IPS-20b (cell line): Measurements from ENCODE around the gene TMEM272.
"Not testable (repeated sequence)": the region's sequence is repeated elsewhere in the genome, so short reads cannot be mapped to it uniquely, and the experiment has no call there.

Experiments
- H3K27ac ChIP-seq: one replicate; pipeline ENCODE4 v1.5.1; 2013; ENCODE audit warnings: low read length
- H3K27me3 ChIP-seq: 2 replicates; pipeline ENCODE4 v1.6.1; 2013; ENCODE audit warnings: mild to moderate bottlenecking, low read length, inconsistent platforms; ENCODE audit not compliant: insufficient read depth
- H3K36me3 ChIP-seq: 2 replicates; pipeline ENCODE4 v1.6.1; 2013; ENCODE audit warnings: low read depth, mild to moderate bottlenecking, inconsistent platforms, low read length, moderate library complexity; ENCODE audit not compliant: insufficient read depth
- H3K4me1 ChIP-seq: 2 replicates; pipeline ENCODE4 v1.6.1; 2013; ENCODE audit warnings: mild to moderate bottlenecking, control low read depth, inconsistent platforms, low read length, moderate library complexity; ENCODE audit not compliant: insufficient read depth
- H3K4me3 ChIP-seq: 2 replicates; pipeline ENCODE4 v1.5.1; 2013; ENCODE audit warnings: mild to moderate bottlenecking, low read length, inconsistent platforms
- H3K9ac ChIP-seq: 2 replicates; pipeline ENCODE4 v1.6.1; 2013; ENCODE audit warnings: low read depth, mild to moderate bottlenecking, inconsistent platforms, low read length, moderate library complexity
- H3K9me3 ChIP-seq: 2 replicates; pipeline ENCODE4 v1.6.1; 2013; ENCODE audit warnings: mild to moderate bottlenecking, low read depth, low read length, inconsistent platforms; ENCODE audit not compliant: insufficient read depth

The TMEM272 gene

DNA sequence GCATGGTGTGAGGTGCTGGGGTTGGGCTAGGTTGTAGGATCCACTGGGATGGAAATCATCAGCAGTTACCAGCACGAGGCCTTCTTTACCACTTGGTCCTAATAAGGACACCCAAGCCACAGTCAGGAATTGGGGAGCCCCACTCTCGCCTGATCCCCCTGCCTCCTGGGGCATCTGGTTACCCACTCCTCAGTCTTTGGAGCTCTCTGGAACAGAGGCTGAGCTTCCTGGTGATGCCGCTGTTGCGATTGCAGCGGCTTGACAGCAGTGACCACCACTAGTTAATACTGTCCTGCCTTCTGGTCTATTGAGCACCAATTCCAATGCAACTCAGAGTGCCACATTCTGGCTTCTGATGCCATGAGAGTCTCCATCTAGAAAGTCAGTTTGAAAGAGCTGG, 13.5 kb downstream of the TMEM272 start:
- Histone ChIP-seq H3K4me3 (no peak overlapping the region), H3K36me3 (no peaks in the 10 kb centered on the region), H3K9ac (no peak overlapping the region), H3K27ac (no peak overlapping the region), H3K27me3 (no peaks in the 10 kb centered on the region), H3K4me1 (no peaks in the 10 kb centered on the region), H3K9me3 (no peaks in the 10 kb centered on the region)

- no peaks in the 10 kb centered on the region for H3K27me3 ChIP-seq
- H3K9me3 ChIP-seq, result no peaks in the 10 kb centered on the region
- no peaks in the 10 kb centered on the region for H3K36me3 ChIP-seq
- no peaks in the 10 kb centered on the region for H3K4me1 ChIP-seq
- no peak overlapping the region for H3K4me3 ChIP-seq
- H3K27ac ChIP-seq, result no peak overlapping the region
- H3K9ac ChIP-seq, result no peak overlapping the region
Measured at GRCh38 chr13:51829568-51829899, 15.4 kb downstream of the TMEM272 start.

DNA sequence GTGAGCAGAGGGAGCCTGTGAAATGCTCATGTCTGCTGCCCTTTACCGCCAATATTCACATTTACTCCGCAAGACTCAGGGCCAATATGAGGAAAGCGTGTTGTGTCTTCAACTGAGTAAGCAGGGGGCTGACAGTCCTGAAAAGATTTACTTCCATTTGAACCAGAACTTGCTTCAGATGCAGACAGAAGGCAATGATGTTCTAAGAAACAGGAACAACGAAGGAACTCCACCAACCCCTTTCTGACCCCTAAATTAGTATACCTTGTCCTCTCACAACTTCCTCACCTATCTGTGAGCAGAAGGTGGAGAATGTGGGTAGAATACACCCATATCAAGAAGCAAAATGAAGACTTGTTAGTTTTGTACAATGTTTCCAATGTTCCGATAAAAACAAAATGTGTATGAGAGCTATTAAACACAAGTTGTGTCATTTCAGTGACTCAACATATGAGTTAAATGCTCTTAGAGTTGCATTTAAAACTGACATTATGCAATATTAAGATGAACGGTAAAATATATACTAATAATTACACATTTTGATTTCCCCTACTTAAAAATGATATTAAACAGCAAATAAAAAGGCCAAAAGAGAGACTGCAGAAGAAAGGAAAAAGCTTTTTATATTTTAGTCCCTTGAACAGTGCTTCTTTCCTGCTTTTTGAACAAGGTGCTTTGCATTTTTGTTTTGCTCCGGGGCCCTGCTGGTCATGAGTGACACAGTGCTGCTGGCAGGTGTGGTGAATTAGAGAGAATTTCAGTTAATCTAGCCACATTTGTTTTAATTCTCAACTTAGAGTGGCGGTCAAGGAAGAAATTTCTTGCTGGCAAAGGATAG, 16.0 kb downstream of the TMEM272 start:
- Histone ChIP-seq H3K4me1 (no peaks in the 10 kb centered on the region), H3K27ac (no peak overlapping the region), H3K36me3 (no peaks in the 10 kb centered on the region), H3K9ac (no peak overlapping the region), H3K4me3 (no peak overlapping the region), H3K27me3 (no peaks in the 10 kb centered on the region), H3K9me3 (no peaks in the 10 kb centered on the region)

DNA sequence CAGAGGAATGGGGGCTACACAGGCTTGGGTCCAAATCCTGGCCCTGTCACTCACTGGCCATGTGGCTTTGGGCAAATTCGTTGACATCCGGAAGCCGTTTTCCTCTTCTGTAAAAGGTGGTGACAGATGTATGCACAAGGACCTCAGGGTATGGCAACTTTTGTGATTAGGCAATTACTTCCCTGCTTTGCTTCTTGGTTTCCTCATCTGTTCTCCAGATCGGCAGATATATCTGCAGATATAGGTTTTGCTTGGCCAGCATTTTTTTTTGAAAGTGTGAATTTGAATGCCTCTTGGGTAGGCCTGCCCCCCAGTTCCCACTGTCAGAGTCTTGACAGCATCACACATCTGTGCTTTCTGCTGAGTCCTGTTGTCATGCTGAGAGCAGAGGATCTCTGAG, 17.7 kb downstream of the TMEM272 start:
- no peak overlapping the region for H3K4me3 ChIP-seq

DNA sequence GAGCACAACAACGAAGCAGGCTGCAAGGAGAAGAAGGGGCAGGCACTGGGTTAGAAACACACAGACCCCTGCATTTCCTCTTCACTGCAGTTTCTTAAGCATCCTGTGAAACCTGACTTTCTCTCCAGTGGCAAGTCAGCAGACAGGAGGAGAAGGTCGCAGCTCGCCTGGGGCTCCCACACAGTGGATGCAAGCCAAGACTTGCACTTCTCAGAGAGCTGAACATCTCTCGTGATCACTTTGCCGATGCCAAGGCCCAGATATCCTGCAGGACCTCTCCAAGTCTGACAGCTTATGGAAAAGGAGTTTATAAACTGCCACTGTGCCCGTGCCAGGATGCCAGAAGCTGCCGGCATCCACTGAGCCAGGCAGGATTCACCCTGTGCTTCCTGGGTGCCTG, 18.4 kb downstream of the TMEM272 start:
- Histone ChIP-seq H3K4me3 (no peak overlapping the region), H3K9ac (no peak overlapping the region), H3K27ac (no peak overlapping the region), H3K27me3 (no peaks in the 10 kb centered on the region), H3K4me1 (0 out of 2 replicates have a peak, but pooled peaks cover 3% of the 10 kb centered on the region), H3K36me3 (no peaks in the 10 kb centered on the region), H3K9me3 (no peaks in the 10 kb centered on the region)

More for the DNA sequence above, 17.7 kb downstream of the TMEM272 start:
- no peaks in the 10 kb centered on the region for H3K9me3 ChIP-seq
- no peak overlapping the region for H3K27ac ChIP-seq
- H3K4me1 ChIP-seq, result no peaks in the 10 kb centered on the region
- no peak overlapping the region for H3K9ac ChIP-seq
- H3K27me3 ChIP-seq, result no peaks in the 10 kb centered on the region
- no peaks in the 10 kb centered on the region for H3K36me3 ChIP-seq

DNA sequence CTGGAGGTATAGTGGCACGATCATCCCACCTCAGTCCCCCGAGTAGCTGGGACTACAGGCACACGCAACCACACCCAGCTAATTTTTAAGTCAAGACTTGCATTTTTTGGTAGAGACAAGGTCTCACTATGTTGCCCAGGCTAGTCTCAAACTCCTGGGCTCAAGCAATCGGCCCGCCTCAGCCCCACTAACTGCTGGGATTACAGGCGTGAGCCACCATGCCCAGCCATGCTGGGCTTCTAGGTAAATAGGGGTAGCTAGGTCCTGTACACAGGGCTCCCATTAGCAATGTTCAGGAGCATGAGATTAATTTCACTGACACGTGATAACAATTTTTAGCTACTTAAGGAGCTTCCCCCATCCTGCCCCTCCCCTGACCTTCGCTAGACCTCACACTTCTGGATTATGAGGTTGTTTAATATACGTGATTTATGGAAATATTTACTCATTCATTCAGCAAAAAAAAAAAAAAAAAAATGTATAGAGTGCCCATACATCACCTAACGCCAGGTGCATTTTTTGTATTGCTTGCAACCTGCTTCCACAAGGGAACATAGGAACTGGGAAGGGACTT, 19.2 kb downstream of the TMEM272 start:
- Histone ChIP-seq H3K9me3 (no peaks in the 10 kb centered on the region), H3K4me3 (no peak overlapping the region), H3K9ac (no peak overlapping the region), H3K4me1 (0 out of 2 replicates have a peak, but pooled peaks cover 4% of the 10 kb centered on the region), H3K27me3 (no peaks in the 10 kb centered on the region), H3K36me3 (no peaks in the 10 kb centered on the region), H3K27ac (no peak overlapping the region)

DNA sequence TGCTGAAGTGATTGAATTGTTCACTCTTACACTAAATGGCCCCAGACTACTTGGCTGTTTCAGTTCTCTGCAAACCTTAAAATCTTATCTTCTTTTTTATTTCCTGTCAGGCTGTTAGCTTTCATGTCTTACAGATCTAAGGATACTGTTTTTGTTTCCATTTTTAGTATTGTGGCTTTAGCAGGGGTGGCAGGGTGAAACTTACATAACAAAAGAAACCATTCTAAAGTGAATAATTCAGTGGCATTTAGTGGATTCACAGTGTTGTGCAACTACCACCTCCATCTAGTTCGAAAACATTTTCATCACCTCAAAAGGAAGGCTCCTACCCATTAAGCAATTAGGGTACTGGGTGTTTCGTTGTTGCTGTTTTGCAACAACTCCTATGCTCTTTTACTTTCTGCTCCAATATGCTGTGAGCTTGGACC, 19.8 kb downstream of the TMEM272 start:
- H3K27me3 ChIP-seq, result no peaks in the 10 kb centered on the region
- no peak overlapping the region for H3K4me3 ChIP-seq
- 0 out of 2 replicates have a peak, but pooled peaks cover 4% of the 10 kb centered on the region for H3K4me1 ChIP-seq
- no peaks in the 10 kb centered on the region for H3K9me3 ChIP-seq
- H3K27ac ChIP-seq, result no peak overlapping the region
- no peak overlapping the region for H3K9ac ChIP-seq
- no peaks in the 10 kb centered on the region for H3K36me3 ChIP-seq

DNA sequence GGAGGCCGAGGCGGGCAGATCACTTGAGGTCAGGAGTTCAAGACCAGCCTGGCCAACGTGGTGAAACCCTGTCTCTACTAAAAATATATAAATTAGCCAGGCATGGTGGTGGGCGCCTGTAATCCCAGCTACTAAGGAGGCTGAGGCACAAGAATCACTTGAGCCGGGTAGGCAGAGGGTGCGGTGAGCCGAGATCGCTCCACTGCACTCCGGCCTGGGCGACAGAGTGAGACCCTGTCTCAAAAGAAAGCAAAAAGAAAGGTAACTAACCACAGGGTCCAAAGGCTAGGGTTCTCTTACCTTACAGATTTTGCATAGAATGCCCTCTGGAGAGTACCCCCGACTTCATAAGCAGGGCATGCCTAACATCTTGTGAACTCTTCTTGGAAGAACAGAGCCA, 20.3 kb downstream of the TMEM272 start:
- H3K4me3 ChIP-seq, H3K27me3 ChIP-seq, H3K36me3 ChIP-seq, H3K9me3 ChIP-seq, H3K9ac ChIP-seq, H3K4me1 ChIP-seq, H3K27ac ChIP-seq: not testable (repeated sequence)

- Histone ChIP-seq H3K36me3 (no peaks in the 10 kb centered on the region), H3K4me3 (no peak overlapping the region), H3K9ac (no peak overlapping the region), H3K27ac (no peak overlapping the region), H3K27me3 (no peaks in the 10 kb centered on the region), H3K4me1 (peaks cover 5% of the 10 kb centered on the region; the same call in 1 of the 2 replicates), H3K9me3 (no peaks in the 10 kb centered on the region)
Measured at GRCh38 chr13:51823863-51824262, 21.1 kb downstream of the TMEM272 start.

DNA sequence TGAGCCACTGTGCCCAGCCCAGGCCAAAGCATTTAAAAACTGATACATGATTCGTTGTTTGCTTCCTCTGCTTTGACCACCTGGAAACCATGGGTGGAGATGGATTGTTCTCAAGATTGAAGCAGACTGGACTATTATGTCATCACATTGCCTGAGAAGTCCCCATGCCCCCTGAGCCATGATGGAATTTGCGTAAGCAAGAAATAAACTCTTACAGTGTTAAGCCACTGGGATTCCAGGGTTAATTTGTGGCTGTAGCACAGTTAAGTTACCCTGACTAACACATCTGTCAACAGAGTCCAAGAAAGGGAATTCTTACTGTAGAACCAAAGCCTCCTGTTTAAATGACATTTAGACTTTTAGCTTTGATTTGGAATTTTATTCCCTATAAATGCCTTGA, 21.6 kb downstream of the TMEM272 start:
- Histone ChIP-seq H3K9ac (no peak overlapping the region), H3K4me1 (peaks cover 10% of the 10 kb centered on the region; the same call in 1 of the 2 replicates), H3K4me3 (no peak overlapping the region), H3K9me3 (no peaks in the 10 kb centered on the region), H3K27ac (no peak overlapping the region), H3K36me3 (no peaks in the 10 kb centered on the region), H3K27me3 (no peaks in the 10 kb centered on the region)

DNA sequence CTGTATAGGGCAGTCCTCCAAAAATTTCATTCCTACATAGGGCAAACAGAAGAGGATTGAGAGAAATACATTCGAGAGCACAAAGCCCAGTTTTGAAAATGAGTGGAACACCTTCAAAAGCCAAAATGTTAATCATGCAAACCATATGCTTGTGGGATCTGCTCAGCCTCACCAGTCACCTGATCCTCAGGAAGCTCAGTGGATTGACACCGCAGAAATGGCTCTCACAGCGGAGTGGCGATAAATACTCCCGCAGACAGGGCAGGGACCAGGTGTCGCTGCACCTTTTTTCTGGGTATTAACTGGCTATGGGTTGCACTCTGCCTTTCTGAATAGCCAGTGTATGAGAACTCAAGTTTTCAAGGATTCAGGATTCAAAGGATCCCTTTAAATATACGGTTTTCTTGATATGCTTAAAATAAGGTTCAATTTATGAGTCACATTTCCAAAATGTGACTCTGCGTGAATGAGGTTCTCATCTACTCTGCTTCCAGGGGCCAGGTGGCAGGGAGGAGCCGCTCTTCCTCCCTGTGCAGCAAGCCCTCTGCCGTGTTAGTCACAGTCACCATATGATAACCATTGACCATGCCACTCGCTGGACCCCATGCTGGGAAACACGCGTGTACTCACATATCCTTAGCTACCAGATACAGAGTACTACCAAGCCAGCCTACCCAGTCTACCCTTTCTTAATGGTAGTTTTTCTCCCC, 22.7 kb downstream of the TMEM272 start:
- no peaks in the 10 kb centered on the region for H3K27me3 ChIP-seq
- H3K36me3 ChIP-seq, result no peaks in the 10 kb centered on the region
- H3K9ac ChIP-seq, result no peak overlapping the region
- no peak overlapping the region for H3K27ac ChIP-seq
- H3K4me1 ChIP-seq, result peaks cover 10% of the 10 kb centered on the region; the same call in 1 of the 2 replicates
- H3K4me3 ChIP-seq, result no peak overlapping the region
- no peaks in the 10 kb centered on the region for H3K9me3 ChIP-seq

- Histone ChIP-seq H3K9ac (no peak overlapping the region), H3K4me1 (peaks cover 10% of the 10 kb centered on the region), H3K27ac (no peak overlapping the region), H3K4me3 (no peak overlapping the region), H3K9me3 (no peaks in the 10 kb centered on the region), H3K27me3 (no peaks in the 10 kb centered on the region), H3K36me3 (no peaks in the 10 kb centered on the region)
Measured at GRCh38 chr13:51821606-51822005, 23.4 kb downstream of the TMEM272 start.
